SU-DHL-6 (cell line): Measurements from ENCODE around the gene CACNB2.

Experiments
- H2AFZ ChIP-seq: fragments of 200-600 bp; sonication (generic); 2 replicates; pipeline ENCODE4 v1.6.1; 2014; ENCODE audit warnings: low read depth, mild to moderate bottlenecking, moderate library complexity, mixed read lengths, antibody characterized with exemption, low read length; ENCODE audit not compliant: severe bottlenecking
- H3F3A ChIP-seq: fragments of 200-600 bp; shearing (Covaris generic); 2 replicates; pipeline ENCODE4 v1.6.0; 2016; ENCODE audit warnings: antibody characterized with exemption, mild to moderate bottlenecking; ENCODE audit not compliant: insufficient read depth
- H3K27ac ChIP-seq: fragments of 200-600 bp; sonication (generic); 2 replicates; pipeline ENCODE4 v1.5.1; 2016; ENCODE audit warnings: low read depth, mild to moderate bottlenecking, low read length, moderate library complexity, mixed read lengths
- H3K27me3 ChIP-seq: fragments of 200-600 bp; sonication (generic), shearing (Covaris generic); 2 replicates; pipeline ENCODE4 v1.6.0; 2014; ENCODE audit warnings: mild to moderate bottlenecking, low read length
- H3K36me3 ChIP-seq: fragments of 200-600 bp; sonication (generic); 2 replicates; pipeline ENCODE4 v1.6.1; 2014; ENCODE audit warnings: mild to moderate bottlenecking, low read length, mixed read lengths
- H3K4me2 ChIP-seq: fragments of 300-600, 200-600 bp; shearing (Covaris generic), sonication (generic); 2 replicates; pipeline ENCODE4 v1.6.0; 2014; ENCODE audit warnings: low read length, low read depth, mild to moderate bottlenecking; ENCODE audit not compliant: poor library complexity, severe bottlenecking
- H3K4me3 ChIP-seq: fragments of 200-600 bp; sonication (generic); 2 replicates; pipeline ENCODE4 v1.5.1; 2014; ENCODE audit warnings: antibody characterized with exemption, low read length, mild to moderate bottlenecking, mixed read lengths; ENCODE audit not compliant: insufficient read depth, poor library complexity, severe bottlenecking
- H3K79me2 ChIP-seq: fragments of 200-600 bp; sonication (generic); 2 replicates; pipeline ENCODE4 v1.6.1; 2014; ENCODE audit warnings: mild to moderate bottlenecking, low read length, moderate library complexity; ENCODE audit not compliant: insufficient read depth
- H3K9ac ChIP-seq: fragments of 200-600 bp; sonication (generic); 2 replicates; pipeline ENCODE4 v1.7.0; 2014; ENCODE audit warnings: mild to moderate bottlenecking, low read length
- H3K9me2 ChIP-seq: fragments of 200-600 bp; sonication (generic); replicated peaks from 2 replicates; pipeline ENCODE4 v1.6.1; 2014; ENCODE audit warnings: low read length; ENCODE audit not compliant: insufficient read depth
- H3K9me3 ChIP-seq: fragments of 200-600 bp; sonication (generic); 2 replicates; pipeline ENCODE4 v1.6.1; 2014; ENCODE audit warnings: low read length, mixed read lengths; ENCODE audit not compliant: insufficient read depth
- H4K20me1 ChIP-seq: fragments of 200-600 bp; sonication (generic); 2 replicates; pipeline ENCODE4 v1.6.1; 2014; ENCODE audit warnings: low read depth, mild to moderate bottlenecking, antibody characterized with exemption, low read length, moderate library complexity, mixed read lengths
- CTCF ChIP-seq: fragments of 200-600 bp; sonication (generic); IDR thresholded peaks from one replicate; pipeline ENCODE4 v1.5.1; 2017; ENCODE audit warnings: antibody characterized with exemption, mild to moderate bottlenecking, low read length, moderate library complexity; ENCODE audit not compliant: insufficient read depth, poor library complexity, severe bottlenecking
- EZH2phosphoT487 ChIP-seq: fragments of 200-600 bp; sonication (generic), shearing (Covaris generic); conservative IDR thresholded peaks from 2 replicates; pipeline ENCODE4 v1.6.1; 2018; ENCODE audit warnings: mild to moderate bottlenecking, antibody characterized with exemption, low read length, moderate library complexity, mixed read lengths

CACNB2 gene

GRCh38 chr10:18332048-18332447 is 191.8 kb downstream of the CACNB2 start:
- TF ChIP-seq CTCF (no peak), EZH2phosphoT487 (no peak)
- Histone ChIP-seq H3K9me3 (no peaks in the 10 kb centered on the region), H2AFZ (no peak overlapping the region), H3K79me2 (no peaks in the 10 kb centered on the region), H3F3A (no peaks in the 10 kb centered on the region), H3K4me2 (no peak overlapping the region), H3K27me3 (no peaks in the 10 kb centered on the region), H3K36me3 (no peaks in the 10 kb centered on the region), H3K9ac (no peak overlapping the region), H3K9me2 (no peaks in the 10 kb centered on the region), H3K27ac (no peak overlapping the region), H4K20me1 (no peaks in the 10 kb centered on the region), H3K4me3 (no peak overlapping the region)

GRCh38 chr10:18332484-18332883 is 192.3 kb downstream of the CACNB2 start:
- no peaks in the 10 kb centered on the region for H3K79me2 ChIP-seq
- H3K9me3 ChIP-seq, result no peaks in the 10 kb centered on the region
- H3K9ac ChIP-seq, result no peak overlapping the region
- no peak overlapping the region for H3K27ac ChIP-seq
- H3K27me3 ChIP-seq, result no peaks in the 10 kb centered on the region
- no peaks in the 10 kb centered on the region for H3K9me2 ChIP-seq
- no peak overlapping the region for H2AFZ ChIP-seq
- H4K20me1 ChIP-seq, result no peaks in the 10 kb centered on the region
- no peak for TF ChIP-seq CTCF
- no peak for TF ChIP-seq EZH2phosphoT487
- no peak overlapping the region for H3K4me3 ChIP-seq
- no peaks in the 10 kb centered on the region for H3F3A ChIP-seq
- H3K4me2 ChIP-seq, result no peak overlapping the region
- no peaks in the 10 kb centered on the region for H3K36me3 ChIP-seq

- no peak overlapping the region for H2AFZ ChIP-seq
- no peak overlapping the region for H3K27ac ChIP-seq
- no peaks in the 10 kb centered on the region for H3F3A ChIP-seq
- TF ChIP-seq CTCF (no peak), EZH2phosphoT487 (no peak)
- H3K79me2 ChIP-seq, result no peaks in the 10 kb centered on the region
- no peak overlapping the region for H3K4me2 ChIP-seq
- H3K4me3 ChIP-seq, result no peak overlapping the region
- H3K9ac ChIP-seq, result no peak overlapping the region
- H3K9me2 ChIP-seq, result no peaks in the 10 kb centered on the region
- no peaks in the 10 kb centered on the region for H3K27me3 ChIP-seq
- H3K36me3 ChIP-seq, result no peaks in the 10 kb centered on the region
- no peaks in the 10 kb centered on the region for H3K9me3 ChIP-seq
- no peaks in the 10 kb centered on the region for H4K20me1 ChIP-seq
Observed at GRCh38 chr10:18333621-18334020, 193.4 kb downstream of the CACNB2 start.
